Esophagus squamous epithelium (tissue), 5 donors: ENCODE measurements around the gene ZNF679. TPM values are rescaled to one million over a fixed set of nuclear protein-coding genes. Genes with fewer than 3 reads are reported as not detected.

ENCODE experiments used
- DNase-seq: peaks from one replicate; lab custom pipeline; 2025; lab: John Stamatoyannopoulos, UW
- H3K27ac ChIP-seq, 4 donors: fragments of 200-600 bp; sonication (generic); one replicate each; pipeline ENCODE4 v1.5.1; 2016 to 2019; ENCODE audit warnings: mild to moderate bottlenecking in 1 of 4
- H3K27me3 ChIP-seq, 4 donors: fragments of 200-600 bp; sonication (generic); 1 replicate in 3 of 4; 2 replicates in 1 of 4; pipeline versions ENCODE4 v1.5.1 to v1.6.0; 2017 to 2021; ENCODE audit warnings: antibody characterized with exemption in 1 of 4
- H3K36me3 ChIP-seq, 3 donors: fragments of 200-600 bp; sonication (generic); one replicate each; pipeline ENCODE4 v1.5.1; 2016 to 2019
- H3K4me1 ChIP-seq, 3 donors: fragments of 200-600 bp; sonication (generic); one replicate each; pipeline ENCODE4 v1.5.1; 2017 to 2019
- H3K4me3 ChIP-seq, 4 donors: fragments of 200-600 bp; sonication (generic); 1 replicate in 3 of 4; 2 replicates in 1 of 4; pipeline ENCODE4 v1.5.1; 2016 to 2019; ENCODE audit warnings: mild to moderate bottlenecking in 2 of 4, moderate library complexity in 1 of 4
- H3K9me3 ChIP-seq, 3 donors: fragments of 200-600 bp; sonication (generic); one replicate each; pipeline ENCODE4 v1.5.1; 2016 to 2019
- POLR2A ChIP-seq, 4 donors: fragments of 450-650 bp; IDR thresholded peaks; one replicate each; pipeline ENCODE4 v1.6.1; 2017; ENCODE audit warnings: antibody characterized with exemption in 4 of 4, mild to moderate bottlenecking in 4 of 4, moderate library complexity in 3 of 4
- WGBS, 2 donors: methylation state at CpG; one replicate each; pipeline ENCODE4 v1.1.5; 2018; 5-methylcytosine and 5-hydroxymethylcytosine counted together
- intact Hi-C: fragments of 100-400 bp; cut with DNase I; formaldehyde crosslinking; loops from one replicate; pipeline ENCODE4 v1.15.0; 2022
- total RNA-seq, 4 donors: library from RNA; depleted of rRNA; stranded (reverse); fragments of >200 nt; gene quantifications; one replicate each; pipeline ENCODE4 v1.1.0, GENCODE V29; 2016
- TF ChIP-seq, protein P1 (sequence below), 6 experiments: fragments of 450-650 bp in 4 of 6; fragments of 200-600 bp in 2 of 6; sonication (generic) in 2 of 6; IDR thresholded peaks; one replicate each; pipeline ENCODE4 v1.5.1; 2016 to 2019; ENCODE audit warnings: antibody characterized with exemption in 6 of 6, mild to moderate bottlenecking in 4 of 6, moderate library complexity in 4 of 6
- donor health status: DM: yes; HTN: yes; CAD: no.

Gene ZNF679
- total RNA-seq, 4 donors from 2014 or later = not detected

DNA sequence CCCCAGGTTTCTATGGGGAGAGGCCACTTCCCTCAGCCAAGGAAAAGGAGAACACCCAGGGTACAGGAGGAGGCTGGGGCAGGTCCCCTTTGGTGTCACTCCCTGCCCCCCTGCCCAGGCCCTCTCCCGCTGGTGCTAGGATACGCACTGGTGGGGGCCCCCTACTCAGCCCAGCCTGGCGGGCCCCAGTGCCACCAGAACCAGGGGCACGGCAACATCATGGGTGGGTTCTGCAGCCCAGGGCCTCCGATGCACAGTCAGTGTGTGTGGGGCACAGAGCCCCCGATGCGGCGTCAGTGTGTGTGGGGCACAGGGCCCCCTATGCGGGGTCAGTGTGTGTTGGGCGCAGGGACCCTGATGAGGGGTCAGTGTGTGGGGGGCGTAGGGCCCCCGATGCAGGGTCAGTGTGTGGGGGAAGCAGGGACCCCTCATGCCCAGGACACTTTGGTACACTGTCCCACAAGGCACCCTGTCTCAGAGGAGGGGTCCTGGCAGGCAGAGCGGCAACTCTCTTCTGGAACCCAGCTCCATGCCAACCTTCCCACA, 44.4 kb upstream of the ZNF679 start:
- H3K27ac ChIP-seq = no peak overlapping the region
- peaks cover 0 to 20% (median 0%) of the 10 kb centered on the region in 4 donors for H3K27me3 ChIP-seq
- no peak for DNase-seq
- intact Hi-C loops = loop anchor here (10.0 kb wide), 1 partner anchor 431 kb away; no protein-coding TSS in a partner anchor
- TF ChIP-seq POLR2A (IDR thresholded peaks at IDR 0.05) = no peak
- TF ChIP-seq, protein P1, sequence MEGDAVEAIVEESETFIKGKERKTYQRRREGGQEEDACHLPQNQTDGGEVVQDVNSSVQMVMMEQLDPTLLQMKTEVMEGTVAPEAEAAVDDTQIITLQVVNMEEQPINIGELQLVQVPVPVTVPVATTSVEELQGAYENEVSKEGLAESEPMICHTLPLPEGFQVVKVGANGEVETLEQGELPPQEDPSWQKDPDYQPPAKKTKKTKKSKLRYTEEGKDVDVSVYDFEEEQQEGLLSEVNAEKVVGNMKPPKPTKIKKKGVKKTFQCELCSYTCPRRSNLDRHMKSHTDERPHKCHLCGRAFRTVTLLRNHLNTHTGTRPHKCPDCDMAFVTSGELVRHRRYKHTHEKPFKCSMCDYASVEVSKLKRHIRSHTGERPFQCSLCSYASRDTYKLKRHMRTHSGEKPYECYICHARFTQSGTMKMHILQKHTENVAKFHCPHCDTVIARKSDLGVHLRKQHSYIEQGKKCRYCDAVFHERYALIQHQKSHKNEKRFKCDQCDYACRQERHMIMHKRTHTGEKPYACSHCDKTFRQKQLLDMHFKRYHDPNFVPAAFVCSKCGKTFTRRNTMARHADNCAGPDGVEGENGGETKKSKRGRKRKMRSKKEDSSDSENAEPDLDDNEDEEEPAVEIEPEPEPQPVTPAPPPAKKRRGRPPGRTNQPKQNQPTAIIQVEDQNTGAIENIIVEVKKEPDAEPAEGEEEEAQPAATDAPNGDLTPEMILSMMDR (IDR thresholded peaks at IDR 0.05) = no peak
- H3K36me3 ChIP-seq = no peaks in the 10 kb centered on the region
- 100% methylated on average over 5 of the region's 13 CpGs; no CpG with 5 or more reads in 1 of the 2 donors for WGBS, 2 donors
- no peaks in the 10 kb centered on the region for H3K4me1 ChIP-seq
- H3K9me3 ChIP-seq = peaks cover 0 to 45% (median 15%) of the 10 kb centered on the region in 3 donors
- no peak overlapping the region for H3K4me3 ChIP-seq

DNA sequence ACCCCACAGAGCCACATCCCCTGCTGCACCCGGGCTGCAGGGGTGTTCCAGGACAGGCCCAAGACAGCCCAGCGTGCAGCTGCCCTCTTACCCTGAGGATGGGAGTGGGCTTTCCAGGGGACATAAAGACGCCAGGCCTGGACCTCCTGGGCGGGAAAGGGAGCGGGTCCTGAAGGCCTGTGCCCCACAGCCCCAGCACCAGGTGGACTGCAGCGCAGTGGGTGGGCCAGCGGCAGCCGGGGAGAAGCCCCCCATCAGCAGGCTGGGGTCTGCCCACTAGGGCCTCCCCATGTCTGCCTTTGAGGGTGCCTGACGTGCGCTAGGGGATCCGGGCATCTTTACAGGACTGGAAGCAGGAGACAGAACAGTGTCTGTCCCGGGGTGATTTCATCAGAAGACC, 43.9 kb upstream of the ZNF679 start:
- intact Hi-C loops = loop anchor here (10.0 kb wide), 1 partner anchor 430 kb away; no protein-coding TSS in a partner anchor

DNA sequence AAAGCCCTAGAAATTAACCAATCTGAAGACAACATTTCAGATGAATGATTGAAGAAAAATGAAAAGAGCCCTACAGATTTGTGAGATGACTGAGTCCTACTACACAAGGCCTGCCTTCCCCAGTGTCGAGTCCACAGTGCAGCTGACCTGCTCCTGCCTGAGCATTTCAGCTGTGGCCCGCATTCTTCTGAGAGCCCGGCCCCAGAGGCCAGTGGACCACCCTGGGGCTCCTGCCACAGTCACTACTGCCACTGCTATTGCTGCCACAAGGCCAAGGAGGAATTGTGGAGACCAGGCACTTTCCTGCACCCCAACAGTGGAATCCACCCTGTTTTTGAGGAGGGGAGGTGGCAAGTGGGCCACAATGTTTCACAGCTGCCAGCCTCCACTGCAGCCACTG, 40.9 kb upstream of the ZNF679 start:
- H3K9me3 ChIP-seq = peaks cover 0 to 46% (median 20%) of the 10 kb centered on the region in 3 donors
- DNase-seq = no peak
- intact Hi-C loops = loop anchor here (10.0 kb wide), 1 partner anchor 427 kb away; no protein-coding TSS in a partner anchor
- H3K4me1 ChIP-seq = no peaks in the 10 kb centered on the region
- TF ChIP-seq, protein P1 (IDR thresholded peaks at IDR 0.05) = no peak
- no peak for TF ChIP-seq POLR2A (IDR thresholded peaks at IDR 0.05)
- WGBS, 2 donors = 33 to 46% methylated on average over 3 of the region's 3 CpGs
- H3K36me3 ChIP-seq = no peaks in the 10 kb centered on the region
- H3K4me3 ChIP-seq = no peak overlapping the region
- H3K27ac ChIP-seq = no peak overlapping the region
- peaks cover 0 to 9% (median 0%) of the 10 kb centered on the region in 4 donors for H3K27me3 ChIP-seq

More for the DNA sequence above, 43.9 kb upstream of the ZNF679 start:
- no peak for TF ChIP-seq POLR2A (IDR thresholded peaks at IDR 0.05)
- TF ChIP-seq, protein P1 (IDR thresholded peaks at IDR 0.05) = no peak
- DNase-seq = no peak
- no peaks in the 10 kb centered on the region for H3K4me1 ChIP-seq
- no peaks in the 10 kb centered on the region for H3K36me3 ChIP-seq
- H3K27ac ChIP-seq = no peak overlapping the region
- WGBS, 2 donors = 80 to 96% methylated on average over 1 to 8 of the region's 12 CpGs
- H3K4me3 ChIP-seq = no peak overlapping the region
- peaks cover 0 to 20% (median 0%) of the 10 kb centered on the region in 4 donors for H3K27me3 ChIP-seq
- H3K9me3 ChIP-seq = peaks cover 0 to 45% (median 15%) of the 10 kb centered on the region in 3 donors

DNA sequence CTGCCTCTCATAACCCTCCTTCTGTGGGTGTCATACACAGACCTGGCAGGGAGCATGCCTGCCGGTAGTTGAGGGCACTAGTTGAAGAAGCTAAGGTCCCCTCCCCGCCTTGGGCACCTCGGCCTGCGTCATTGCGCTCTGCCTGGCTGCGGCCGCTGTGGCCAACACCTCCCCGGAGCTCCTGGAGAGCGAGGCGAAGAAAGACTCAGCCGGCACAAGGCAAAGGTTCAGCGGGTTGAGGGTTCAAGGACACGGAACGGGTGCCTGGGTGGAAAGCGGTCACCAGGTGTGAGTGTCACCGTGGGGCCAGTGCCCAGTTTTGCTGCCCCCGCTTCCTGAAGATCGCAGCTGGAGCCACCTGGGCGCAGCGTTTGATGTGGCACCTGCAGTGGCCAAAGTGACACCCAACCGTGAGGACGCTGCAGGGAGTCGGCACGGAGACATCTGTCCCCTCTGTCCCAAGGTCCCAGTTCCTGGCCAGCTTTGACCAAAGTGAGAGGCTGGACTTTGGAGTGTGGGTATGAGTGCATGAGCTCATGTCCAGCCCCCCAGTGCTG, 36.0 kb upstream of the ZNF679 start:
- no peak for DNase-seq
- H3K9me3 ChIP-seq = peaks cover 0 to 38% (median 12%) of the 10 kb centered on the region in 3 donors
- no peak overlapping the region for H3K27ac ChIP-seq
- H3K4me1 ChIP-seq = no peaks in the 10 kb centered on the region
- no peaks in the 10 kb centered on the region for H3K27me3 ChIP-seq
- intact Hi-C loops = no loop called here
- no peak overlapping the region for H3K4me3 ChIP-seq
- WGBS, 2 donors = 87 to 97% methylated on average over 8 to 10 of the region's 24 CpGs
- H3K36me3 ChIP-seq = no peaks in the 10 kb centered on the region
- TF ChIP-seq, protein P1 (IDR thresholded peaks at IDR 0.05) = no peak
- no peak for TF ChIP-seq POLR2A (IDR thresholded peaks at IDR 0.05)

DNA sequence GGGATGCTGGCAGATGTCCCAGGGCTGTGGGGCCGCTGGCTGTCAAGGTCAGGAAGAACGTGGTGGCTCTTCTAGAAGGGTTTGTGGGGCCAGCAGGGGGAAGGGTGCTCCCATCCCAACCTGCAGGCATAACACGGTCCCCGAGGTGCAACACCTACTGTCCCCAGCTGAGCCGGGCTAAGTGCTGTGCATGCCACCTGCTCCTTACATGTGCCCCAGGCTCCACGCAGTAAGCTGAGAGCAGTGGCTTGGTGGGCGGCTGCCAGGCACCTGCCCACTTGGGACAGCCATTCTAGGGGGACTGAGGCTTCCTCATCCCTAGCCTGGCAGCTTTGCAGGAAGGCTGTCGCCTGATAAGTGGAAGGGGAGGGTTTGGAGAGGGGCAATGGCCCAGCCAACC, 35.5 kb upstream of the ZNF679 start:
- Histone ChIP-seq H3K9me3 (peaks cover 0 to 35% (median 12%) of the 10 kb centered on the region in 3 donors), H3K27me3 (no peaks in the 10 kb centered on the region), H3K4me1 (no peaks in the 10 kb centered on the region), H3K4me3 (no peak overlapping the region), H3K27ac (no peak overlapping the region), H3K36me3 (no peaks in the 10 kb centered on the region)
- TF ChIP-seq, protein P1 (IDR thresholded peaks at IDR 0.05) = no peak
- 52% methylated on average over 3 of the region's 8 CpGs; no CpG with 5 or more reads in 1 of the 2 donors for WGBS, 2 donors
- no peak for DNase-seq
- intact Hi-C loops = no loop called here
